AG04450 (cell line): ENCODE data around the gene TMEM198. TPM values are rescaled to one million over a fixed set of nuclear protein-coding genes. Genes with fewer than 3 reads are reported as not detected.
A peak's percentile ranks its signal among the peaks of the same experiment; 100 is the strongest.

Experiments
- CTCF ChIA-PET: fragments of 300-600, 350-600 bp; formaldehyde crosslinking; extraction: SDS; loops from one replicate; lab custom pipeline; 2022; ENCODE audit warnings: antibody characterized with exemption, inconsistent platforms; lab: Charles Lee
- POLR2A ChIA-PET: fragments of 350-600 bp; formaldehyde crosslinking; extraction: SDS; loops from one replicate; lab custom pipeline; 2021; ENCODE audit warnings: antibody characterized with exemption, inconsistent platforms; lab: Yijun Ruan, JAX
- DNase-seq: peaks from one replicate; pipeline ENCODE4 v3.0.0-alpha.2; 2011; ENCODE audit warnings: low read depth, low spot score
- H3K27ac ChIP-seq: one replicate; pipeline ENCODE4 v1.5.1; 2012; ENCODE audit warnings: low read depth, low read length, control low read depth
- H3K27me3 ChIP-seq: one replicate; pipeline ENCODE4 v1.6.0; 2012; ENCODE audit warnings: low read length; ENCODE audit not compliant: control insufficient read depth, insufficient read depth
- H3K4me3 ChIP-seq: 2 replicates; pipeline ENCODE4 v1.5.1; 2011; ENCODE audit warnings: mild to moderate bottlenecking, low read depth, low read length, control low read depth
- H3K9me3 ChIP-seq: 2 replicates; pipeline ENCODE4 v1.5.1; 2012; ENCODE audit warnings: low read length; ENCODE audit not compliant: control insufficient read depth, insufficient read depth
- CTCF ChIP-seq: IDR thresholded peaks from 2 replicates; pipeline ENCODE4 v1.5.1; 2011; ENCODE audit warnings: low read depth, low read length, control low read depth, inconsistent platforms
- polyA plus RNA-seq: library from polyadenylated mRNA; depleted of rRNA; stranded (reverse); fragments of >200 nt; gene quantifications from 2 replicates; pipeline ENCODE4 v1.2.3, GENCODE V29; 2011

The TMEM198 gene
- polyA plus RNA-seq, 1 experiment, result 0.83 TPM

GRCh38 chr2:219508971-219509779 lies 34.7 kb upstream of the TMEM198 start:
- no peak for DNase-seq
- no peak for TF ChIP-seq CTCF
- ChIA-PET POLR2A (interaction anchor here (0.6 to 2.0 kb wide), 4 partner anchors 11 to 126 kb away, joined by 3 to 18 read pairs (median 4); partner anchors contain the start of gene GMPPA), CTCF (interaction anchor here (0.7 to 4.5 kb wide), 19 partner anchors 10 to 112 kb away, joined by 3 to 97 read pairs (median 7); partner anchors contain the start of gene GMPPA)
- H3K9me3 ChIP-seq, result peaks cover 8% of the 10 kb centered on the region
- H3K4me3 ChIP-seq, result no peak overlapping the region
- no peak overlapping the region for H3K27ac ChIP-seq
- H3K27me3 ChIP-seq, result peaks cover 39% of the 10 kb centered on the region

- no peak overlapping the region for H3K27ac ChIP-seq
- peaks cover 46% of the 10 kb centered on the region for H3K27me3 ChIP-seq
- H3K4me3 ChIP-seq, result peak overlapping the region; percentile 37
- peaks cover 8% of the 10 kb centered on the region for H3K9me3 ChIP-seq
- no peak for DNase-seq
- CTCF ChIA-PET, result interaction anchor here (0.6 to 4.5 kb wide), 31 partner anchors 11 to 301 kb away, joined by 3 to 97 read pairs (median 5); partner anchors contain the start of gene GMPPA
- TF ChIP-seq CTCF, result peak; percentile 79
- POLR2A ChIA-PET, result interaction anchor here (0.6 to 2.0 kb wide), 5 partner anchors 10 to 15 kb away, joined by 3 to 18 read pairs (median 3); partner anchors contain the start of gene GMPPA
These were observed 33.9 kb upstream of the TMEM198 start for GRCh38 chr2:219509780-219510511.

- ChIA-PET CTCF (interaction anchor here (0.6 to 4.5 kb wide), 23 partner anchors 10 to 215 kb away, joined by 3 to 97 read pairs (median 7); partner anchors contain the start of gene GMPPA), POLR2A (interaction anchor here (0.6 to 2.0 kb wide), 5 partner anchors 10 to 13 kb away, joined by 3 to 18 read pairs (median 3); partner anchors contain the start of gene GMPPA)
- Histone ChIP-seq H3K9me3 (peaks cover 8% of the 10 kb centered on the region), H3K4me3 (peak overlapping the region; percentile 37; the same call in 1 of the 2 replicates), H3K27me3 (peaks cover 53% of the 10 kb centered on the region), H3K27ac (no peak overlapping the region)
- no peak for DNase-seq
- no peak for TF ChIP-seq CTCF
These were observed 33.2 kb upstream of the TMEM198 start for GRCh38 chr2:219510512-219511135.

- Histone ChIP-seq H3K4me3 (no peak overlapping the region), H3K27me3 (peaks cover 63% of the 10 kb centered on the region), H3K9me3 (peaks cover 8% of the 10 kb centered on the region), H3K27ac (no peak overlapping the region)
- CTCF ChIA-PET, result interaction anchor here (0.8 to 4.1 kb wide), 8 partner anchors 9 to 110 kb away, joined by 3 to 33 read pairs (median 6); partner anchors contain the start of gene GMPPA
- POLR2A ChIA-PET, result interaction anchor here (0.6 to 1.1 kb wide), 5 partner anchors 9 to 115 kb away, joined by 3 to 8 read pairs (median 5); partner anchors contain the start of gene GMPPA
- no peak for TF ChIP-seq CTCF
- no peak for DNase-seq
These were observed 32.1 kb upstream of the TMEM198 start for GRCh38 chr2:219511547-219512325.
